ENCODE data around the gene PXN. TPM values are rescaled to one million over a fixed set of nuclear protein-coding genes. Genes with fewer than 3 reads are reported as not detected.
"Not testable (repeated sequence)": the region's sequence is repeated elsewhere in the genome, so short reads cannot be mapped to it uniquely, and the experiment has no call there.

PXN gene
- total RNA-seq, 1 donor = 63.0 TPM

- TF ChIP-seq CTCF (IDR thresholded peaks at IDR 0.05; ENCODE audit: insufficient read depth, low read depth, low read length) = no peak
- DNase-seq (ENCODE audit: low read depth) = no peak
- no peak overlapping the region for H3K4me3 ChIP-seq (ENCODE audit: low read depth, low read length)
Observed at GRCh38 chr12:120252071-120252906, 13.2 kb downstream of the PXN start.

GRCh38 chr12:120251364-120252070 is 14.0 kb downstream of the PXN start:
- not testable (repeated sequence) for H3K4me3 ChIP-seq (ENCODE audit: low read depth, low read length); DNase-seq (ENCODE audit: low read depth)

- DNase-seq (ENCODE audit: low read depth) = no peak
- no peak overlapping the region for H3K4me3 ChIP-seq (ENCODE audit: low read depth, low read length)
- no peak for TF ChIP-seq CTCF (IDR thresholded peaks at IDR 0.05; ENCODE audit: insufficient read depth, low read depth, low read length)
Observed at GRCh38 chr12:120249875-120250795, 15.4 kb downstream of the PXN start.

GRCh38 chr12:120249266-120249874 is 16.2 kb downstream of the PXN start:
- TF ChIP-seq CTCF (IDR thresholded peaks at IDR 0.05; ENCODE audit: insufficient read depth, low read depth, low read length) = no peak
- DNase-seq (ENCODE audit: low read depth) = no peak
- H3K4me3 ChIP-seq (ENCODE audit: low read depth, low read length) = no peak overlapping the region

- no peak overlapping the region for H3K4me3 ChIP-seq (ENCODE audit: low read depth, low read length)
- DNase-seq (ENCODE audit: low read depth) = peak; percentile 89
- TF ChIP-seq CTCF (IDR thresholded peaks at IDR 0.05; ENCODE audit: insufficient read depth, low read depth, low read length) = no peak
Observed at GRCh38 chr12:120247621-120248030, 17.9 kb downstream of the PXN start.

- H3K4me3 ChIP-seq (ENCODE audit: low read depth, low read length) = no peak overlapping the region
- no peak for DNase-seq (ENCODE audit: low read depth)
- no peak for TF ChIP-seq CTCF (IDR thresholded peaks at IDR 0.05; ENCODE audit: insufficient read depth, low read depth, low read length)
Observed at GRCh38 chr12:120247183-120247582, 18.3 kb downstream of the PXN start.

- DNase-seq (ENCODE audit: low read depth); H3K4me3 ChIP-seq (ENCODE audit: low read depth, low read length): not testable (repeated sequence)
Observed at GRCh38 chr12:120246705-120247104, 18.8 kb downstream of the PXN start.
